Parathyroid adenoma (tissue), 2 donors: ENCODE data around the gene HDAC4.

Experiments
- H2AFZ ChIP-seq: fragments of 300-600 bp; sonication (generic); one replicate; pipeline ENCODE4 v1.7.0; 2017; ENCODE audit warnings: antibody characterized with exemption, mild to moderate bottlenecking
- H3K27ac ChIP-seq: fragments of 300-600 bp; sonication (generic); one replicate; pipeline ENCODE4 v1.7.0; 2017
- H3K27me3 ChIP-seq: fragments of 300-600 bp; sonication (generic); one replicate; pipeline ENCODE4 v1.7.0; 2017; ENCODE audit warnings: low read length; ENCODE audit not compliant: control insufficient read depth, insufficient read depth
- H3K36me3 ChIP-seq: fragments of 300-600 bp; sonication (generic); one replicate; pipeline ENCODE4 v1.7.0; 2017; ENCODE audit warnings: low read length; ENCODE audit not compliant: control insufficient read depth, insufficient read depth
- H3K4me1 ChIP-seq: fragments of 300-600 bp; sonication (generic); one replicate; pipeline ENCODE4 v1.7.0; 2017; ENCODE audit warnings: control low read depth
- H3K4me2 ChIP-seq: fragments of 300-600 bp; sonication (generic); one replicate; pipeline ENCODE4 v1.7.0; 2017; ENCODE audit warnings: low read length
- H3K4me3 ChIP-seq: fragments of 300-600 bp; sonication (generic); one replicate; pipeline ENCODE4 v1.7.0; 2017; ENCODE audit warnings: low read depth, low read length
- H3K79me2 ChIP-seq: fragments of 300-600 bp; sonication (generic); one replicate; pipeline ENCODE4 v1.7.0; 2017; ENCODE audit warnings: control low read depth
- H3K9ac ChIP-seq: fragments of 300-600 bp; sonication (generic); one replicate; pipeline ENCODE4 v1.7.0; 2017; ENCODE audit warnings: mild to moderate bottlenecking
- H3K9me3 ChIP-seq: fragments of 300-600 bp; sonication (generic); one replicate; pipeline ENCODE4 v1.7.0; 2017; ENCODE audit warnings: low read length; ENCODE audit not compliant: control insufficient read depth
- CTCF ChIP-seq: fragments of 300-600 bp; sonication (generic); IDR thresholded peaks from one replicate; pipeline ENCODE4 v1.7.0; 2017; ENCODE audit warnings: antibody characterized with exemption, mild to moderate bottlenecking
- donor health status: primary hyperparathyroidism.

HDAC4 gene

GRCh38 chr2:239161711-239162140 is 239.1 kb downstream of the HDAC4 start:
- H3K27ac ChIP-seq: no peak overlapping the region
- H3K9ac ChIP-seq: no peak overlapping the region
- no peak for TF ChIP-seq CTCF
- H3K4me1 ChIP-seq: no peaks in the 10 kb centered on the region
- H3K36me3 ChIP-seq: no peaks in the 10 kb centered on the region
- H3K9me3 ChIP-seq: no peaks in the 10 kb centered on the region
- H3K4me2 ChIP-seq: no peak overlapping the region
- H3K79me2 ChIP-seq: no peaks in the 10 kb centered on the region
- H3K27me3 ChIP-seq: no peaks in the 10 kb centered on the region
- no peak overlapping the region for H2AFZ ChIP-seq
- H3K4me3 ChIP-seq: no peak overlapping the region

GRCh38 chr2:239160226-239161143 is 240.3 kb downstream of the HDAC4 start:
- Histone ChIP-seq H3K9ac (no peak overlapping the region), H3K4me1 (no peaks in the 10 kb centered on the region), H3K4me2 (no peak overlapping the region), H3K27me3 (no peaks in the 10 kb centered on the region), H3K9me3 (no peaks in the 10 kb centered on the region), H3K79me2 (no peaks in the 10 kb centered on the region), H3K4me3 (no peak overlapping the region), H3K36me3 (no peaks in the 10 kb centered on the region), H2AFZ (no peak overlapping the region), H3K27ac (no peak overlapping the region)
- no peak for TF ChIP-seq CTCF

- Histone ChIP-seq H3K36me3 (no peaks in the 10 kb centered on the region), H3K79me2 (no peaks in the 10 kb centered on the region), H3K4me3 (no peak overlapping the region), H3K9me3 (no peaks in the 10 kb centered on the region), H3K4me1 (no peaks in the 10 kb centered on the region), H3K27me3 (no peaks in the 10 kb centered on the region), H3K4me2 (no peak overlapping the region), H3K27ac (no peak overlapping the region), H3K9ac (no peak overlapping the region), H2AFZ (no peak overlapping the region)
- no peak for TF ChIP-seq CTCF
These were observed 241.3 kb downstream of the HDAC4 start for GRCh38 chr2:239159476-239159911.

- H3K27ac ChIP-seq: no peak overlapping the region
- no peaks in the 10 kb centered on the region for H3K9me3 ChIP-seq
- no peaks in the 10 kb centered on the region for H3K27me3 ChIP-seq
- H3K4me2 ChIP-seq: no peak overlapping the region
- TF ChIP-seq CTCF: no peak
- no peak overlapping the region for H3K9ac ChIP-seq
- H3K79me2 ChIP-seq: no peaks in the 10 kb centered on the region
- no peaks in the 10 kb centered on the region for H3K36me3 ChIP-seq
- no peak overlapping the region for H3K4me3 ChIP-seq
- no peak overlapping the region for H2AFZ ChIP-seq
- no peaks in the 10 kb centered on the region for H3K4me1 ChIP-seq
These were observed 242.0 kb downstream of the HDAC4 start for GRCh38 chr2:239158641-239159475.
